Posterior cingulate gyrus (tissue), 11 donors: ENCODE measurements around the gene ASCL2.

Experiments
- DNase-seq, 10 donors: peaks; one replicate each; pipeline versions ENCODE4 v3.0.0 to v3.0.0-alpha.2; 2020 to 2021; ENCODE audit warnings: mixed read lengths in 3 of 10
- intact Hi-C: fragments of 100-400 bp; cut with DNase I; formaldehyde crosslinking; loops from one replicate; pipeline ENCODE4 v1.15.1; 2023

ASCL2 gene

GRCh38 chr11:2277008-2277346, 6.6 kb upstream of the ASCL2 start:
- intact Hi-C loops = no loop called here
- no peak for DNase-seq

- DNase-seq = no peak
- intact Hi-C loops = no loop called here
These were observed 6.1 kb upstream of the ASCL2 start for GRCh38 chr11:2276280-2277007.

GRCh38 chr11:2275334-2276279, 5.2 kb upstream of the ASCL2 start:
- intact Hi-C loops = no loop called here
- DNase-seq = peak in 2 of 10 donors; percentile 15 to 69

- peak in 1 of 10 donors; percentile 50 for DNase-seq
- intact Hi-C loops = no loop called here
These were observed 3.4 kb upstream of the ASCL2 start for GRCh38 chr11:2273771-2274170.

GRCh38 chr11:2273311-2273710, 2.9 kb upstream of the ASCL2 start:
- intact Hi-C loops = no loop called here
- DNase-seq = no peak

- intact Hi-C loops = no loop called here
- DNase-seq = no peak
These were observed 2.5 kb upstream of the ASCL2 start for GRCh38 chr11:2272946-2273280.

GRCh38 chr11:2272228-2272945, 2.0 kb upstream of the ASCL2 start:
- intact Hi-C loops = no loop called here
- peak in 1 of 10 donors; percentile 67 for DNase-seq

GRCh38 chr11:2271327-2272227, 1.2 kb upstream of the ASCL2 start:
- intact Hi-C loops = no loop called here
- peak in 2 of 10 donors; percentile 59 to 72 for DNase-seq

GRCh38 chr11:2271077-2271326, 614 bp upstream of the ASCL2 start:
- intact Hi-C loops = no loop called here
- peak in 2 of 10 donors; percentile 32 to 89 for DNase-seq

- intact Hi-C loops = no loop called here
- peak in 3 of 10 donors; percentile 23 to 89 (median 56) for DNase-seq
These were observed 627 bp downstream of the ASCL2 start for GRCh38 chr11:2269601-2270321.

- intact Hi-C loops = no loop called here
- peak in 2 of 10 donors; percentile 70 to 84 for DNase-seq
These were observed 1.4 kb downstream of the ASCL2 start for GRCh38 chr11:2268729-2269600.

GRCh38 chr11:2267851-2268728, 2.3 kb downstream of the ASCL2 start:
- intact Hi-C loops = no loop called here
- peak in 2 of 10 donors; percentile 37 to 74 for DNase-seq

GRCh38 chr11:2267306-2267850, 3.0 kb downstream of the ASCL2 start:
- DNase-seq = peak in 3 of 10 donors; percentile 17 to 80 (median 70)

GRCh38 chr11:2266586-2267305, 3.6 kb downstream of the ASCL2 start:
- DNase-seq = peak in 2 of 10 donors; percentile 52 to 56
- intact Hi-C loops = no loop called here

More at GRCh38 chr11:2267306-2267850, 3.0 kb downstream of the ASCL2 start:
- intact Hi-C loops = no loop called here

- peak in 1 of 10 donors; percentile 69 for DNase-seq
- intact Hi-C loops = no loop called here
These were observed 4.4 kb downstream of the ASCL2 start for GRCh38 chr11:2265854-2266585.

- intact Hi-C loops = no loop called here
- DNase-seq = peak in 2 of 10 donors; percentile 57 to 66
These were observed 5.0 kb downstream of the ASCL2 start for GRCh38 chr11:2265396-2265795.
